ENCODE measurements around the gene TCTN1.

The TCTN1 gene

GRCh38 chr12:110666892-110667291 is 53.0 kb downstream of the TCTN1 start:
- H3K4me1 ChIP-seq = no peaks in the 10 kb centered on the region
- H3K27me3 ChIP-seq (ENCODE audit: low read depth) = no peaks in the 10 kb centered on the region
- H3K36me3 ChIP-seq (replicated peaks) = no peaks in the 10 kb centered on the region
- DNase-seq (ENCODE audit: low spot score in 2 of 2) = no peak
- in situ Hi-C loops (cut with MboI; ENCODE audit: low sequenced_read_pairs) = no loop called here
- 0 out of 2 replicates have a peak, but pooled peaks cover 5% of the 10 kb centered on the region for H3K9me3 ChIP-seq
- H3K4me3 ChIP-seq = no peak overlapping the region

- H3K4me1 ChIP-seq = no peaks in the 10 kb centered on the region
- in situ Hi-C loops (cut with MboI; ENCODE audit: low sequenced_read_pairs) = no loop called here
- no peaks in the 10 kb centered on the region for H3K27me3 ChIP-seq (ENCODE audit: low read depth)
- 0 out of 2 replicates have a peak, but pooled peaks cover 5% of the 10 kb centered on the region for H3K9me3 ChIP-seq
- no peak for DNase-seq (ENCODE audit: low spot score in 2 of 2)
- no peaks in the 10 kb centered on the region for H3K36me3 ChIP-seq (replicated peaks)
- H3K4me3 ChIP-seq = no peak overlapping the region
Observed at GRCh38 chr12:110667671-110668070, 53.7 kb downstream of the TCTN1 start.

- H3K36me3 ChIP-seq (replicated peaks) = no peaks in the 10 kb centered on the region
- DNase-seq (ENCODE audit: low spot score in 2 of 2) = no peak
- H3K27me3 ChIP-seq (ENCODE audit: low read depth) = no peaks in the 10 kb centered on the region
- H3K9me3 ChIP-seq = 0 out of 2 replicates have a peak, but pooled peaks cover 5% of the 10 kb centered on the region
- in situ Hi-C loops (cut with MboI; ENCODE audit: low sequenced_read_pairs) = no loop called here
- H3K4me1 ChIP-seq = no peaks in the 10 kb centered on the region
- no peak overlapping the region for H3K4me3 ChIP-seq
Observed at GRCh38 chr12:110668480-110669192, 54.7 kb downstream of the TCTN1 start.

- no peak for DNase-seq (ENCODE audit: low spot score in 2 of 2)
- H3K4me3 ChIP-seq = no peak overlapping the region
Observed at GRCh38 chr12:110669193-110669502, 55.2 kb downstream of the TCTN1 start.

GRCh38 chr12:110670161-110670701 is 56.3 kb downstream of the TCTN1 start:
- Histone ChIP-seq H3K9me3 (no peaks in the 10 kb centered on the region), H3K27me3 (ENCODE audit: low read depth) (no peaks in the 10 kb centered on the region), H3K4me1 (no peaks in the 10 kb centered on the region), H3K36me3 (replicated peaks) (no peaks in the 10 kb centered on the region), H3K4me3 (no peak overlapping the region)
- no peak for DNase-seq (ENCODE audit: low spot score in 2 of 2)
- in situ Hi-C loops (cut with MboI; ENCODE audit: low sequenced_read_pairs) = no loop called here

More at GRCh38 chr12:110669193-110669502, 55.2 kb downstream of the TCTN1 start:
- 0 out of 2 replicates have a peak, but pooled peaks cover 5% of the 10 kb centered on the region for H3K9me3 ChIP-seq
- H3K36me3 ChIP-seq (replicated peaks) = no peaks in the 10 kb centered on the region
- in situ Hi-C loops (cut with MboI; ENCODE audit: low sequenced_read_pairs) = no loop called here
- no peaks in the 10 kb centered on the region for H3K27me3 ChIP-seq (ENCODE audit: low read depth)
- no peaks in the 10 kb centered on the region for H3K4me1 ChIP-seq

GRCh38 chr12:110676171-110676570 is 62.2 kb downstream of the TCTN1 start:
- Histone ChIP-seq H3K36me3 (replicated peaks) (no peaks in the 10 kb centered on the region), H3K9me3 (no peaks in the 10 kb centered on the region), H3K4me1 (no peaks in the 10 kb centered on the region), H3K27me3 (ENCODE audit: low read depth) (no peaks in the 10 kb centered on the region), H3K4me3 (no peak overlapping the region)
- in situ Hi-C loops (cut with MboI; ENCODE audit: low sequenced_read_pairs) = no loop called here
- DNase-seq (ENCODE audit: low spot score in 2 of 2) = no peak

- DNase-seq (ENCODE audit: low spot score in 2 of 2) = no peak
- Histone ChIP-seq H3K27me3 (ENCODE audit: low read depth) (no peaks in the 10 kb centered on the region), H3K36me3 (replicated peaks) (no peaks in the 10 kb centered on the region), H3K4me1 (no peaks in the 10 kb centered on the region), H3K9me3 (no peaks in the 10 kb centered on the region), H3K4me3 (no peak overlapping the region)
- in situ Hi-C loops (cut with MboI; ENCODE audit: low sequenced_read_pairs) = no loop called here
Observed at GRCh38 chr12:110677206-110677911, 63.4 kb downstream of the TCTN1 start.

GRCh38 chr12:110677982-110678381 is 64.1 kb downstream of the TCTN1 start:
- H3K4me3 ChIP-seq = no peak overlapping the region
- no peaks in the 10 kb centered on the region for H3K36me3 ChIP-seq (replicated peaks)
- H3K9me3 ChIP-seq = no peaks in the 10 kb centered on the region
- no peaks in the 10 kb centered on the region for H3K27me3 ChIP-seq (ENCODE audit: low read depth)
- DNase-seq (ENCODE audit: low spot score in 2 of 2) = no peak
- in situ Hi-C loops (cut with MboI; ENCODE audit: low sequenced_read_pairs) = no loop called here
- no peaks in the 10 kb centered on the region for H3K4me1 ChIP-seq

GRCh38 chr12:110679201-110679600 is 65.3 kb downstream of the TCTN1 start:
- Histone ChIP-seq H3K4me1 (no peaks in the 10 kb centered on the region), H3K36me3 (replicated peaks) (no peaks in the 10 kb centered on the region), H3K27me3 (ENCODE audit: low read depth) (no peaks in the 10 kb centered on the region), H3K4me3 (no peak overlapping the region), H3K9me3 (no peaks in the 10 kb centered on the region)
- DNase-seq (ENCODE audit: low spot score in 2 of 2) = no peak
- in situ Hi-C loops (cut with MboI; ENCODE audit: low sequenced_read_pairs) = no loop called here

GRCh38 chr12:110680032-110680431 is 66.1 kb downstream of the TCTN1 start:
- no peaks in the 10 kb centered on the region for H3K9me3 ChIP-seq
- H3K4me1 ChIP-seq = no peaks in the 10 kb centered on the region
- no peaks in the 10 kb centered on the region for H3K27me3 ChIP-seq (ENCODE audit: low read depth)
- H3K36me3 ChIP-seq (replicated peaks) = no peaks in the 10 kb centered on the region
- in situ Hi-C loops (cut with MboI; ENCODE audit: low sequenced_read_pairs) = no loop called here
- no peak for DNase-seq (ENCODE audit: low spot score in 2 of 2)
- no peak overlapping the region for H3K4me3 ChIP-seq

GRCh38 chr12:110683888-110684287 is 70.0 kb downstream of the TCTN1 start:
- no peaks in the 10 kb centered on the region for H3K27me3 ChIP-seq (ENCODE audit: low read depth)
- no peaks in the 10 kb centered on the region for H3K9me3 ChIP-seq
- in situ Hi-C loops (cut with MboI; ENCODE audit: low sequenced_read_pairs) = no loop called here
- H3K36me3 ChIP-seq (replicated peaks) = no peaks in the 10 kb centered on the region
- no peaks in the 10 kb centered on the region for H3K4me1 ChIP-seq
- DNase-seq (ENCODE audit: low spot score in 2 of 2) = no peak
- H3K4me3 ChIP-seq = no peak overlapping the region

GRCh38 chr12:110684312-110684836 is 70.4 kb downstream of the TCTN1 start:
- no peak for DNase-seq (ENCODE audit: low spot score in 2 of 2)

GRCh38 chr12:110686294-110686903 is 72.5 kb downstream of the TCTN1 start:
- in situ Hi-C loops (cut with MboI; ENCODE audit: low sequenced_read_pairs) = no loop called here
- H3K27me3 ChIP-seq (ENCODE audit: low read depth) = no peaks in the 10 kb centered on the region

More at GRCh38 chr12:110684312-110684836, 70.4 kb downstream of the TCTN1 start:
- H3K9me3 ChIP-seq = no peaks in the 10 kb centered on the region
- H3K4me1 ChIP-seq = peaks cover 1% of the 10 kb centered on the region; the same call in 1 of the 2 replicates
- no peaks in the 10 kb centered on the region for H3K36me3 ChIP-seq (replicated peaks)
- H3K27me3 ChIP-seq (ENCODE audit: low read depth) = no peaks in the 10 kb centered on the region
- in situ Hi-C loops (cut with MboI; ENCODE audit: low sequenced_read_pairs) = no loop called here
- no peak overlapping the region for H3K4me3 ChIP-seq

More at GRCh38 chr12:110686294-110686903, 72.5 kb downstream of the TCTN1 start:
- no peaks in the 10 kb centered on the region for H3K36me3 ChIP-seq (replicated peaks)
- no peaks in the 10 kb centered on the region for H3K9me3 ChIP-seq
- no peak for DNase-seq (ENCODE audit: low spot score in 2 of 2)
- H3K4me1 ChIP-seq = peaks cover 4% of the 10 kb centered on the region; the same call in 1 of the 2 replicates
- H3K4me3 ChIP-seq = no peak overlapping the region
